GM18507 (cell line): ENCODE data around the gene SLC16A3.

Source experiments
- DNase-seq: peaks from one replicate; pipeline ENCODE4 v3.0.0; 2011; ENCODE audit warnings: low read depth; ENCODE audit not compliant: insufficient read length; ENCODE audit errors: extremely low spot score
- FAIRE-seq: peaks from 2 replicates; lab custom pipeline; 2011; peaks lifted over from hg19 to GRCh38; lab: Jason Lieb, UNC

The SLC16A3 gene

GRCh38 chr17:82276938-82277337 lies 48.1 kb downstream of the SLC16A3 start:
- no peak for FAIRE-seq
- no peak for DNase-seq

GRCh38 chr17:82277851-82278250 lies 49.0 kb downstream of the SLC16A3 start:
- FAIRE-seq (no peak), DNase-seq (no peak)

- DNase-seq (no peak), FAIRE-seq (no peak)
Observed at GRCh38 chr17:82278308-82278707, 49.5 kb downstream of the SLC16A3 start.

GRCh38 chr17:82278786-82279391 lies 50.0 kb downstream of the SLC16A3 start:
- no peak for FAIRE-seq
- DNase-seq = no peak

- DNase-seq (no peak), FAIRE-seq (no peak)
Observed at GRCh38 chr17:82280537-82280936, 51.7 kb downstream of the SLC16A3 start.

- DNase-seq (no peak), FAIRE-seq (no peak)
Observed at GRCh38 chr17:82281076-82281475, 52.2 kb downstream of the SLC16A3 start.

- no peak for FAIRE-seq
Observed at GRCh38 chr17:82281502-82282238, 52.8 kb downstream of the SLC16A3 start.

GRCh38 chr17:82282239-82283207 lies 53.7 kb downstream of the SLC16A3 start:
- no peak for DNase-seq
- FAIRE-seq = no peak

More at GRCh38 chr17:82281502-82282238, 52.8 kb downstream of the SLC16A3 start:
- DNase-seq = no peak

- no peak for FAIRE-seq
- DNase-seq = no peak
Observed at GRCh38 chr17:82283208-82283749, 54.4 kb downstream of the SLC16A3 start.

- FAIRE-seq (no peak), DNase-seq (no peak)
Observed at GRCh38 chr17:82285141-82285540, 56.3 kb downstream of the SLC16A3 start.

- DNase-seq (no peak), FAIRE-seq (no peak)
Observed at GRCh38 chr17:82287013-82287867, 58.4 kb downstream of the SLC16A3 start.

GRCh38 chr17:82287868-82288801 lies 59.3 kb downstream of the SLC16A3 start:
- FAIRE-seq (no peak), DNase-seq (no peak)
